SJCRH30 (cell line): ENCODE results near the gene SPATA21. TPM values are rescaled to one million over a fixed set of nuclear protein-coding genes. Genes with fewer than 3 reads are reported as not detected.

Experiments used
- DNase-seq, 2 experiments: peaks; one replicate each; pipeline ENCODE4 v3.0.0-alpha.2; 2015 to 2020
- H3K27ac ChIP-seq: fragments of 250-450 bp; sonication (Bioruptor Pico); 2 replicates; pipeline ENCODE4 v1.5.1; 2020; ENCODE audit warnings: mild to moderate bottlenecking, moderate library complexity
- H3K27me3 ChIP-seq: fragments of 250-450 bp; sonication (Bioruptor Pico); 2 replicates; pipeline ENCODE4 v1.5.1; 2020; ENCODE audit warnings: mild to moderate bottlenecking, moderate library complexity
- H3K36me3 ChIP-seq: fragments of 250-450 bp; sonication (Bioruptor Pico); 2 replicates; pipeline ENCODE4 v1.5.1; 2020; ENCODE audit warnings: mild to moderate bottlenecking, moderate library complexity
- H3K4me1 ChIP-seq: fragments of 250-450 bp; sonication (Bioruptor Pico); 2 replicates; pipeline ENCODE4 v1.5.1; 2020; ENCODE audit warnings: mild to moderate bottlenecking, moderate library complexity
- H3K4me3 ChIP-seq: fragments of 250-450 bp; sonication (Bioruptor Pico); 2 replicates; pipeline ENCODE4 v1.5.1; 2020; ENCODE audit warnings: mild to moderate bottlenecking, moderate library complexity
- H3K9me3 ChIP-seq: fragments of 250-450 bp; sonication (Bioruptor Pico); replicated peaks from 2 replicates; pipeline ENCODE4 v1.5.1; 2020; ENCODE audit warnings: mild to moderate bottlenecking, moderate library complexity
- total RNA-seq: library from RNA; depleted of rRNA; stranded (reverse); fragments of >200 nt; shearing (Covaris generic); gene quantifications from 2 replicates; pipeline ENCODE4 v1.2.3, GENCODE V29; 2014

SPATA21 gene
- total RNA-seq, 1 experiment from 2014 or later: not detected

GRCh38 chr1:16418823-16419425 lies 18.3 kb downstream of the SPATA21 start:
- no peaks in the 10 kb centered on the region for H3K36me3 ChIP-seq
- H3K4me1 ChIP-seq: no peaks in the 10 kb centered on the region
- H3K9me3 ChIP-seq: no peaks in the 10 kb centered on the region
- H3K27ac ChIP-seq: no peak overlapping the region
- no peak overlapping the region for H3K4me3 ChIP-seq
- no peaks in the 10 kb centered on the region; the same call in 1 of the 2 replicates for H3K27me3 ChIP-seq
- DNase-seq: no peak

DNA sequence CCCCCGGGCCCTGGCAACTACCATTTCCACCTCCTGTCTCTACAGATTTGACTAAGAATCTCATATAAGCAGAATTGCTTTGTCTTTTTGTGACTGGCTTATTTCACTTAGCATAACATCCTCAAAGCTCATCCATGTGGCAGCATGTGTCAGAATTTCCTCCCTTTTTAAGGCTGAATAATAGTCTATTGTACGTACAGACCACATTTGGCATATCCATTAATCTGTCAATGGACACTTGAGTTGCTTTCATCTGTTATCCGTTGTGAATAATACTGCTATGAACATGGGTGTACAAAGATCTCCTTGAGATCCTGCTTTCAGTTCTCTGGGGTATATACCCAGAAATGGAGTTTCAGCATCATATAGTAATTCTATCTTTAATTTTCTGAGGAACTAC lies 24.0 kb downstream of the SPATA21 start:
- Histone ChIP-seq H3K27ac (no peak overlapping the region), H3K9me3 (no peaks in the 10 kb centered on the region)

DNA sequence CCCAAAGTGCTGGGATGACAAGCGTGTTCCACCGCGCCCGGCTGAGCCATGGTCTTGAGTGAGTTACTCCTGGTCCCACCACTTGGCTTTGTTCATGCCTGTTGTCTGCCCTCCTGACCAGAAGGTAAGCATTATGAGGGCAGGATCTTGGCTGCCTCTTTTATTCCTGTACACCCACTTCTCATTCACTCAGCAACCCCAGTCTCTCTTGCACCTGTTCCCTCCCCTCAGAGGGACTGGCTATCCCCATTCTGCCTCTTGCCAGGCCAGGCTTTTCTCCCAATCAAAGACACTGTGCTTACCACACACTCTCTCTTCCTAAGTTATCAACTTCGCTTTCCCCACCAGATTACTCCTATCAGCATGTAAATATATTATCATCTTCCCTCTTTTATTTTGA lies 26.4 kb downstream of the SPATA21 start:
- Histone ChIP-seq H3K27ac (no peak overlapping the region), H3K4me3 (no peak overlapping the region), H3K9me3 (no peaks in the 10 kb centered on the region), H3K36me3 (no peaks in the 10 kb centered on the region), H3K27me3 (peaks cover 3% of the 10 kb centered on the region; the same call in 1 of the 2 replicates), H3K4me1 (no peaks in the 10 kb centered on the region)
- DNase-seq: no peak

More for the DNA sequence above, 24.0 kb downstream of the SPATA21 start:
- Histone ChIP-seq H3K27me3 (peaks cover 3% of the 10 kb centered on the region; the same call in 1 of the 2 replicates), H3K4me3 (no peak overlapping the region), H3K4me1 (no peaks in the 10 kb centered on the region), H3K36me3 (no peaks in the 10 kb centered on the region)
- no peak for DNase-seq

GRCh38 chr1:16409536-16410152 lies 27.6 kb downstream of the SPATA21 start:
- Histone ChIP-seq H3K4me1 (no peaks in the 10 kb centered on the region), H3K9me3 (no peaks in the 10 kb centered on the region), H3K4me3 (no peak overlapping the region), H3K27ac (no peak overlapping the region), H3K27me3 (peaks cover 3% of the 10 kb centered on the region; the same call in 1 of the 2 replicates), H3K36me3 (no peaks in the 10 kb centered on the region)
- no peak for DNase-seq

DNA sequence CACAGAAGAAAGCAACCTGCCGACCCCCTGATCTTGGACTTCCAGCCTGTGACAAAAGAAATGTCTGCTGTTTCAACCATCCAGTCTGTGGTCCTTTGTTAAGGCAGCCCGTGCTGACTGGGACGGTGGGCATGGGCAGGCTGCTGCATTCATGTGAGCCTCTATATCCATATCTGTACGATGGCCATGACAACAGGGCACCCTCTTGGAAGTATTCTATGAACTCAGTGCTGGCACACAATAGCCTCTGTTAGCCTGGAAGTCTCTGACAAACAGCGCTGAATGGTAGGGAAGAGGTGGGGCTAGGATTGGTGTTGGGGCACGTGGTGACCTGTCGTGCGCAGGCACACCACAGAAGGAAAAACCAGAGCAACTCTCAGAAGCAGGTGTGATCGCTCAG lies 30.4 kb downstream of the SPATA21 start:
- H3K27ac ChIP-seq: no peak overlapping the region
- no peaks in the 10 kb centered on the region for H3K9me3 ChIP-seq
- no peak overlapping the region for H3K4me3 ChIP-seq
- H3K4me1 ChIP-seq: no peaks in the 10 kb centered on the region
- no peak for DNase-seq
- H3K27me3 ChIP-seq: no peaks in the 10 kb centered on the region
- H3K36me3 ChIP-seq: no peaks in the 10 kb centered on the region

DNA sequence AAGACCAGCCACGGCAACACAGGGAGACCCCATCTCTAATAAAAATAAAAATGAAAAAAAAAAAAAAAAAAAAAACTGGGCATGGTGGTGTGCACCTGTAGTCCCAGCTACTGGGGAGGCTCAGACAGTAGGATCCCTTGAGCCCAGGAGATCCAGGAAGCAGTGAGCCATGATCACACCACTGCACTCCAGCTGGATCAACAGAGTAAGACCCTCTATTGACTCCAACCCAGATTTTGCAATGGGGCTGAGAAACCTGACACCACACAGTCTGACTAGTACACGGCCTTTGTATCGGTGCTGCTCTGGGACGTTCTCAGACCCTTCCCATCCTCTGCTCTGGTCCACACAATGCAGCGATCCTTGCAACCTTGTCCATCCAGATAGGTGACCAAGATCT lies 31.8 kb downstream of the SPATA21 start:
- H3K27me3 ChIP-seq: no peaks in the 10 kb centered on the region
- no peaks in the 10 kb centered on the region for H3K9me3 ChIP-seq
- no peaks in the 10 kb centered on the region for H3K36me3 ChIP-seq
- no peak overlapping the region for H3K27ac ChIP-seq
- DNase-seq: peak in 1 of 2 experiments; percentile 25
- no peak overlapping the region for H3K4me3 ChIP-seq
- H3K4me1 ChIP-seq: no peaks in the 10 kb centered on the region

DNA sequence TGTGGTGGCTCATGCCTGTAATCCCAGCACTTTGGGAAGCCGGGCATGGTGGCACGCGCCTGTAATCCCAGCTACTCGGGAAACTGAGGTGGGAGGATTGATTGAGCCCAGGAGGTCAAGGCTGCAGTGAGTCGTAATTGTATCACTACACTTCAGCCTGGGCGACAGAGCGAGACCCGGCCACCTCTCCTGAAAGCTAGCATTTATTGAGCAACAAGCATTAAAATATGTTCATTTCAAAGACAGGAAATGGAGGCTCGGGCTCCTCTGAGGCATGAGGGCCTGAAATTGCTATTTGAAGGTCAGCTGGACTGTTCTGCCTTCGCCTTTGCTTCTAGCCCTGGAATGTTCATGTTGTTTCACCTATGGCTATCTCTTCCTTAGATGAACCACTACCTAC lies 34.5 kb downstream of the SPATA21 start:
- H3K27ac ChIP-seq: no peak overlapping the region
- DNase-seq: no peak

DNA sequence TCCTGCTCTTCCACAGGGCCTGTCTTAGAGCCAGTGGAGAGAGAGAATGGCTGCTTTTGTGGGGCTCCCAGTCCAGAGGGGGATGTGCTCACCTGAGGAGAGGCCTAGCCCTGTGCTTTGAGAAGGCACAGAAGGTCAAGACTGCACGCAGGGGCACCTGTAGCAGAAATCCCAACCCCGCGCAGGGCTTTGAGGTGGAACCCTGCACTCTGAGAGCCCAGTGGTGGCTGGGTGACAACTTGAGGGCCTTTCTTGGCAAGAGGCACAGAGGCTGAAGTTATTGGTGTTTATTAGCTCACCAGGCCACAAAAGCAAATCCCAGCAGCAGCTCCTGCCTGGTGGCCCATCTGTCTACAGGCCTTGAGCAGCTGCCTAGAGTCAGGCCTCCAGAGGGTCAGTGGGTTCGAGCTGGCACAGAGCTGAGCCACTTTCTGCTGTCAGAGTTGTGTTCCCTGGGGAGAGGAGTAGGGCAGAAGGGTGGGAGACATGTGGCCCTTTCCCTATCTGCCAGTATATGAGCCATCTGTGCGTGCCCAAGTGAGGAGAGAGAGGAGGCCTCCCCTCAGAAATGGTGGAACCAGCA lies 38.8 kb downstream of the SPATA21 start:
- Histone ChIP-seq H3K27ac (no peak overlapping the region), H3K36me3 (peaks cover 57% of the 10 kb centered on the region), H3K27me3 (no peaks in the 10 kb centered on the region), H3K4me1 (peaks cover 3% of the 10 kb centered on the region; the same call in 1 of the 2 replicates), H3K9me3 (no peaks in the 10 kb centered on the region), H3K4me3 (no peak overlapping the region)
- DNase-seq: no peak

More for the DNA sequence above, 34.5 kb downstream of the SPATA21 start:
- Histone ChIP-seq H3K4me3 (no peak overlapping the region), H3K9me3 (no peaks in the 10 kb centered on the region), H3K4me1 (no peaks in the 10 kb centered on the region), H3K27me3 (no peaks in the 10 kb centered on the region), H3K36me3 (peaks cover 18% of the 10 kb centered on the region)

- H3K4me1 ChIP-seq: peaks cover 3% of the 10 kb centered on the region; the same call in 1 of the 2 replicates
- no peak overlapping the region for H3K27ac ChIP-seq
Measured at GRCh38 chr1:16397120-16397519, 40.1 kb downstream of the SPATA21 start.

DNA sequence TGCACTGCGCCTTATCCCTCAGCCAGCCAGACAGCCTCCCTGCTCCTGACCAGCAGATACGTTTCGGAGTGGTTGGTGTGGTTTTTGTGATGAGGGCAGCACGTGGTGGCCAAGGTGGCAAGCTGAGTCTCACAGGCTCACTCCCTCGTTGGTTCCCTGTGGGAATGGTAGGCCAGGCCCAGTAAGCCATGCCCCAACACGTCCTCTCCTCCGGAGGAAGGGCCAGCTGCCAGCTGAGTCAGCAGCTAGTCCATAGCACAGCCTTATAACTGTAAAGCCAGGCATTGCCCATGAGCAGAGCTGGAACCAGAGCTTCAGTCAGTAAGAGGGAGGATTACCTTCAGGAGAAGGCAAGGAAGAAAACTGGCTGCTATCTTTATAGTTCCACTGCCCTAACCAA lies 40.6 kb downstream of the SPATA21 start:
- DNase-seq: peak; percentile 59
- Histone ChIP-seq H3K27me3 (no peaks in the 10 kb centered on the region), H3K36me3 (peaks cover 65% of the 10 kb centered on the region), H3K4me3 (no peak overlapping the region), H3K9me3 (no peaks in the 10 kb centered on the region), H3K4me1 (peaks cover 3% of the 10 kb centered on the region; the same call in 1 of the 2 replicates), H3K27ac (no peak overlapping the region)

More at GRCh38 chr1:16397120-16397519, 40.1 kb downstream of the SPATA21 start:
- Histone ChIP-seq H3K36me3 (peaks cover 65% of the 10 kb centered on the region), H3K9me3 (no peaks in the 10 kb centered on the region), H3K27me3 (no peaks in the 10 kb centered on the region), H3K4me3 (no peak overlapping the region)
- DNase-seq: no peak

DNA sequence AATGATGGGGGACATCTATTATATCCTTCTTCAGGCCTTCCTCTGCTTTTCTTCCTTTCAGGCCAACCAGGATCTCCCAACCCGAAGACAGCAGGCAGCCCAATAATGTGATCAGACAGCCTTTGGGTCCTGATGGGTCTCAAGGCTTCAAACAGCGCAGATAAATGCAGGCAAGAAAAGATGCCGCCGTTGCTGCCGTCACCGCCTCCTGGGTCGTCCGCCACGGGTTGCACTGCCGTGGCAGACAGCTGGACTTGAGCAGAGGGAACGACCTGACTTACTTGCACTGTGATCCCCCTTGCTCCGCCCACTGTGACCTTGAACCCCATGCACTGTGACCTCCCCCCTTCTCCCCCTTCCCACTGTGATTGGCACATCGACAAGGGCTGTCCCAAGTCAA lies 42.2 kb downstream of the SPATA21 start:
- no peak overlapping the region for H3K4me3 ChIP-seq
- peaks cover 8% of the 10 kb centered on the region; the same call in 1 of the 2 replicates for H3K4me1 ChIP-seq
- peaks cover 63% of the 10 kb centered on the region for H3K36me3 ChIP-seq
- no peaks in the 10 kb centered on the region for H3K27me3 ChIP-seq
- DNase-seq: no peak
- no peak overlapping the region for H3K27ac ChIP-seq
- no peaks in the 10 kb centered on the region for H3K9me3 ChIP-seq

- H3K9me3 ChIP-seq: no peaks in the 10 kb centered on the region
- H3K36me3 ChIP-seq: peaks cover 55% of the 10 kb centered on the region
- H3K4me1 ChIP-seq: peaks cover 8% of the 10 kb centered on the region; the same call in 1 of the 2 replicates
- no peak for DNase-seq
- H3K27me3 ChIP-seq: no peaks in the 10 kb centered on the region
- H3K27ac ChIP-seq: no peak overlapping the region
- no peak overlapping the region for H3K4me3 ChIP-seq
Measured at GRCh38 chr1:16393570-16394521, 43.4 kb downstream of the SPATA21 start.

DNA sequence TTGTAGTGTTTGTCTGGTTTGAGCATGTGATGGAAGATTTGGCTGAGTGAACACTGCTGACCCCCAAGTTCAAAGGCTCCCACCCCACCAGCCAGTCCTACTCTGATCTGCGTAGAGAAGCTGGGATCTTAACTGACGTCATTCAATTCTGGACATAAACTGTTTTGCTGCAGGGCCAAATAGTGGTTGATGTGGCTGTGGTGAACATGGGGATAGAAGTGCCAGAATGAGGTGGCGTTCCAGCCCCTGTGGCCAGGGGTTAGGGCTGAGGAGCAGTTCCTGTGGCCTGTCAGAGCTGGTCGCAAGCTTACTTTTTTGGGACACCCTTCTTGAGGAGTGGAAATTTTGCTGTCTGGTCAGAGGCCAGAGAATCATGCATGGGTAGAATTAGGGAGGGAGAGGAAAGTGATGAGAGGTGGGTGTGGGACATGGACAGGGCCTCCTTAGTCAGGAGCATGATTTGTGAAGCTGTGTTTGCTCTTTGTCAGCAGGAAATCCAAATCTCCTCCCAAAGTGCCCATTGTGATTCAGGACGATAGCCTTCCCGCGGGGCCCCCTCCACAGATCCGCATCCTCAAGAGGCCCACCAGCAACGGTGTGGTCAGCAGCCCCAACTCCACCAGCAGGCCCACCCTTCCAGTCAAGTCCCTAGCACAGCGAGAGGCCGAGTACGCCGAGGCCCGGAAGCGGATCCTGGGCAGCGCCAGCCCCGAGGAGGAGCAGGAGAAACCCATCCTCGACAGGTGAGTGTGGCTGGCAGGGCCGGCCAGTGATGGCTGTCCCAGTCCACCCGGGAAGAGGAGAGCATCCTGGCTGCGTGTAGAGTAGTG lies 44.3 kb downstream of the SPATA21 start:
- peaks cover 8% of the 10 kb centered on the region; the same call in 1 of the 2 replicates for H3K4me1 ChIP-seq
- no peaks in the 10 kb centered on the region for H3K9me3 ChIP-seq
- H3K4me3 ChIP-seq: no peak overlapping the region
- H3K27me3 ChIP-seq: no peaks in the 10 kb centered on the region
- no peak for DNase-seq
- H3K36me3 ChIP-seq: peaks cover 52% of the 10 kb centered on the region
- H3K27ac ChIP-seq: no peak overlapping the region

DNA sequence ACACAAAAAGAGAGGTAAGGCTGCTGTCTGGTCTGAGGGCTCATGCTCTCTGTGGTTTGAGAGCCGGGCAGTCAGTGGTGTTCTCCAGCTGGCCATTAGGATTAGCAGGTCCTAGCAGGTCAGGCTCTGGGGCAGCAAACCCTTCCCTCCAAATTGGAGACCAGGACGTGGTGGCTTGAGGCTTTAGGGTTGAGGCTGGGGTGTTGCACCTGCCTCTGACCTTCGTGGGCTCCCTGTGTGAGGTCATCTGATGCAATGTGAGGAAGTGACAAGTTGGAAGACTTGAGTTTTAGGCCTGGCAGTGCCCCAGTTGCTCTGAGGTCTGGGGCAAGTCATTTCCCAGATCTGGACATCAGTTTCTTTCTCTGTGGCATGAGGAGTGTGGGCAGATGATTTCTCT lies 45.8 kb downstream of the SPATA21 start:
- no peak overlapping the region for H3K27ac ChIP-seq
- no peak overlapping the region for H3K4me3 ChIP-seq
- 0 out of 2 replicates have a peak, but pooled peaks cover 6% of the 10 kb centered on the region for H3K4me1 ChIP-seq
- no peaks in the 10 kb centered on the region for H3K9me3 ChIP-seq
- DNase-seq: no peak
- H3K36me3 ChIP-seq: peaks cover 43% of the 10 kb centered on the region
- no peaks in the 10 kb centered on the region for H3K27me3 ChIP-seq
